GM12801 (cell line): Measurements from ENCODE around the gene MEGF6.

Experiments used
- TF ChIP-seq, protein P1 (sequence below): IDR thresholded peaks from one replicate; pipeline ENCODE4 v1.5.1; 2011; ENCODE audit warnings: control low read depth; ENCODE audit not compliant: insufficient read length; ENCODE audit errors: extremely low read depth

The MEGF6 gene

DNA sequence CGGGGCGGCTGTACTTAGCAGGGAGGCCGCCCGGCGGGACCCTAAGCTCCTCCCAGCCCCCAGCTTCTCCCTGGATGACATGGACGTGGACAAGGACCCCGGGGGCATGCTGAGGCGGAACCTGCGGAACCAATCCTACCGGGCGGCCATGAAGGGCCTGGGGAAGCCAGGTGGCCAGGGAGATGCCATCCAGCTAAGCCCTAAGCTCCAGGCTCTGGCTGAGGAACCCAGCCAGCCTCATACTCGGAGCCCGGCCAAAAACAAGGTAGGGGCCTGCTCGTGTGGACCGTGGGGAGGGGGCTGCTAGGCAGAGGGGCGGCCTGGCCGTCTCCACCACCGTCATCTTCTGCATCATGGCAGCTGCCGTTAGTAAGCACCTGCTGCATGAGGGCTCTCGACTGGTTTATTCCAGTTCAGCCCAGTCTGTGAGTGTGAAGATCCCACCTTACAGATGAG is 147.9 kb downstream of the MEGF6 start:
- TF ChIP-seq, protein P1, sequence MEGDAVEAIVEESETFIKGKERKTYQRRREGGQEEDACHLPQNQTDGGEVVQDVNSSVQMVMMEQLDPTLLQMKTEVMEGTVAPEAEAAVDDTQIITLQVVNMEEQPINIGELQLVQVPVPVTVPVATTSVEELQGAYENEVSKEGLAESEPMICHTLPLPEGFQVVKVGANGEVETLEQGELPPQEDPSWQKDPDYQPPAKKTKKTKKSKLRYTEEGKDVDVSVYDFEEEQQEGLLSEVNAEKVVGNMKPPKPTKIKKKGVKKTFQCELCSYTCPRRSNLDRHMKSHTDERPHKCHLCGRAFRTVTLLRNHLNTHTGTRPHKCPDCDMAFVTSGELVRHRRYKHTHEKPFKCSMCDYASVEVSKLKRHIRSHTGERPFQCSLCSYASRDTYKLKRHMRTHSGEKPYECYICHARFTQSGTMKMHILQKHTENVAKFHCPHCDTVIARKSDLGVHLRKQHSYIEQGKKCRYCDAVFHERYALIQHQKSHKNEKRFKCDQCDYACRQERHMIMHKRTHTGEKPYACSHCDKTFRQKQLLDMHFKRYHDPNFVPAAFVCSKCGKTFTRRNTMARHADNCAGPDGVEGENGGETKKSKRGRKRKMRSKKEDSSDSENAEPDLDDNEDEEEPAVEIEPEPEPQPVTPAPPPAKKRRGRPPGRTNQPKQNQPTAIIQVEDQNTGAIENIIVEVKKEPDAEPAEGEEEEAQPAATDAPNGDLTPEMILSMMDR: no peak

DNA sequence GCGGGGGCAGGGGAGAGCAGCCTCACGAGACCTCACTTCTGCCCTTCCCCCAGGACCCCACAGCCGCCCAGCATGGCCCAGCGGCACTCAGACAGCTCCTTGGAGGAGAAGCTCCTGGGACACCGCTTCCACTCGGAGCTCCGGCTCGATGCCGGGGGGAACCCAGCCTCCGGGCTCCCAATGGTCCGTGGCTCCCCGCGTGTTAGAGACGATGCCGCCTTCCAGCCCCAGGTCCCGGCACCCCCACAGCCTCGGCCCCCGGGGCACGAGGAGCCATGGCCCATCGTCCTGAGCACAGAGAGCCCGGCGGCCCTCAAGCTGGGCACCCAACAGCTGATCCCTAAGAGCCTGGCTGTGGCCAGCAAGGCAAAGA is 148.3 kb downstream of the MEGF6 start:
- TF ChIP-seq, protein P1: no peak

DNA sequence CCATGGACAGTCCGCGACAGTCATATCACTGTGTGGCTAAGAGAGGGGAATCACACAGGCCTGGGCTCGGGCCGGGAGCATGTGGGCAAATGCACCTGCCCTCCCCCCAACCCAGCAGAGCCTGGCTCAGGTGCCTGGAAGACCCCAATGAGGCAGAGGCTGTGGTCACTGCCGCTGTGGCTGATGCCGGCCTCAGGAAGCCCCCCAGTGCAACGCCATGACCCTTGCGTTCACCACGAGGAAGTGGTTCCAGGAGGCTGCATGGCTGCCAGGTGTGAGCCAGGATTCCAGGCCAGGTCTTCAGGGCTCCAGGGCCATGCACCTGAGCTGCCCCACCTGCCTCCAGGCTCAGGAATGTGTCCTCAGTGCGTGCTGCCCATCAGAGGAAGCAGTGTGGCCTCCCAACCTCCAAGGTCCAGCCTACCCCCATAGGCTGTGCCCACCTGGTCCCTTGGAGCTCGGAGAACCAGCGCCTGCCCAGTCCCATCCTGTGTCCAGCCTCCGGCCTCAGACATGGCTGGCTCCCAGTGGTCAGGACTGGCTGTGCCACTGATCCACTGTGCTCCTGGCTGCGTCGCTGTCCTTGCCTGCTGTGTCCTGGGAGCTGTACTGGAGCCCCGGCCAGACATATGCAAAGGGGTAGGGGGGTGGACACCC is 148.8 kb downstream of the MEGF6 start:
- TF ChIP-seq, protein P1: no peak

DNA sequence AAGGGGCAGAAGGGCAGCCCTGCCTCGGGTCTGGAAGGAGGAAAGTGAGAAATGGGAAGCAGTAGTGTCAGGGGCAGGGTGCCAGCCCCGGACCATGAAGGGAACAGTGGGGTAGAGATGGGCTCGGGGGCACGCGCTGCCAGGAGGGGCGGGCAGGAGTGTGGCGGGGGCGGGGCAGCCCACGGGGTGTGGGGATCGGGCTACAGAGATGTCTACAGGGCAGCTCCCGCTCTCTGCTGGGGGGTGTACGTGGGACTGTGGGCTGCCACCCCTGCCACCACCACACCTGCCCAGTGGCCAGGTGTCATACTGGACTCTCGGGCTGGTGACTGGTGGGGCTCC is 149.4 kb downstream of the MEGF6 start:
- TF ChIP-seq, protein P1: no peak

DNA sequence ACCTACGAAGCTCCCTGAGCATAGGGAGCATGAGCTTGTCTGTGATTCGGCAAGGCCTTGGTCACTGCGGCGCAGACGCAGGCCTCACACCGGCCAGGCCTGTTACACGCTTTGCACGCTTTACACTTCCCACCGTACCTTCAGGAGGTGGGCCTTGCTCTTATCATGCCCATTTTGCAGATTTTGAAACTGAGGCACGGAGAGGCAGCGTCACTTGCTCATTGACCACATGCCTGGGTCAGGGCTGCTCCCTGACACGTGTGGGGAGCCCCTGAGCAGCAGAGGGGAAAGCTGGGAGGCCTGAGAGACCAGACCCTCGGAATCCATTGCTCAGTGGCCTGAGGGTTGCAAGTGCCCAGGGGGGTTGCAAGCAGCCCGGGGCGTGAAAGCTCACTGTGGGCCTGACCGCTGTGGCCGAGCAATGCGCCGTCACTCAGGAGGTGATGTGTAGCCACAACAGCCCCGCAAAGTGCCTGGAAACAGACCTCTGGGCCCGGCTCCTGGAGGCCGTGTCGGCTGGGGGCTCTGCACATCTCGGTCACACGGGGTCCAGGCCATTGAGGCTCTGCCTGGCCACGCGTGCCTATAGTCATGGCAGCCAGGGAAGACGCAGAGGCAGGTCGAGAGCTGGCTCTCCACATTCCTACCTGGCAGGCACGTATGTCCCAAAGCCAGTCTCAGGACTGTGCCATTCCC is 149.9 kb downstream of the MEGF6 start:
- TF ChIP-seq, protein P1: no peak

DNA sequence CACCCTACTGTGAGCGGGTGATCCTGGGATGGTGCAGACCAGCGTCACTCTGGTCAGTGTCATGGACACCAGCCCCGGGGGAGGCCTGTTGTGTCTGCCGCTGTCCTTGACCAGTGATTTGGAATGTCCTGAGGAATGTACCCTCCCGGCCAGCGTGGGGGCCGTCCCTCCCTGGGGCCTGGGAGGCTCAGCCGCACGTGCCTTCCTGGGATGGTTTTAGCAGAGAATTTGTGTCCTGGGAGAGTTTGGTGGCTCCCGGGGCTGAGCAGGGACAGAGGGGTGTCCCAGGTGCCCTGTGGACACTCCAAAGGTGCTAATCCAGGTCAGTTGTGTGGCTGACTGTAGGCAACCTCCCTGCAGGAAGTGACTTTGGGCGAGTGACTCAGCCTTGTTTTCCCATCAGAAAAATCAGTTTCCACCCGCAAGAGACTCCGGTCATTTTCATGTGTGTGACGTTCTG is 150.6 kb downstream of the MEGF6 start:
- TF ChIP-seq, protein P1: no peak

DNA sequence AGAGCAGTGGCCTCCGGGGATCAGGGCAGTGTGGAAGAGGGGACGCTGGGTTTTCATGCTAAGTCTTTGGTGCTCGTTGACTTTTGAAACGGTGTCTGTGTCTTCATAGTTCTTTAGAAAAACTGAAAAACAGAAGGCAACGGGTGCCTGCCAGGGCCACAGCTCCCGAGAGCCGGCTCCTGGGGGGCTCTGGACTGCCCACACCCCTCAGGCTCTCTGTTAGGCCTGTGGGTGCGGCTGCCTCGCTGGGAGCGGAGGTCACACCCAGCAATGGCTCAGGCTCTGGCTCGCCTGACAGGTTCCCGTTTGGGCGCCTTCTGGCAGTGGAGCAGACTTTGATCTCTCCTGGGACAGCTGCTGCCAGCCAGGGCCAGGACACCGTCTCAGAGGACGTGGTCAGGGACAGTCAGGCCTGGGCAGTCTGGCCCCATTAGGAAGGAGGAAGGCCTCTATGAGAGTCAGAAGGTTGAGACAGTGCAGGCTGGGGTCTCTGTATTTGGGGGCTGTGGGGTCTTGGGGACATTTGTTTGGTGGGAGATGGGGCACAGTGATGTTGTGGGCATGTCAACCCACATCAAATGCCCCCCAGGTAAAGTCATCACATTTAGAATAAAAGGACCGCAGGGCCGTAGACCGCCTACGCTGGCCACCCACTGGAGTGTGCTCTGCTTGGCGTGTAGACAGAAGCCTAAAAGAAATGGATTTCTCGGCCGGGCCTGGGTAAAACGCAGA is 151.2 kb downstream of the MEGF6 start:
- TF ChIP-seq, protein P1: no peak
